K562 (cell line): ENCODE measurements around the gene C16orf95. TPM values are rescaled to one million over a fixed set of nuclear protein-coding genes. Genes with fewer than 3 reads are reported as not detected.

Experiments used
- CHD4 ChIP-seq: fragments of 200-600 bp; sonication (generic); IDR thresholded peaks from 3 replicates; pipeline ENCODE4 v1.6.1; 2012; ENCODE audit warnings: low read depth, mild to moderate bottlenecking, mixed read lengths, low read length, inconsistent platforms; ENCODE audit not compliant: insufficient read depth, insufficient replicate concordance, poor library complexity, severe bottlenecking
- E2F5 ChIP-seq: sonication (generic); formaldehyde crosslinking; IDR thresholded peaks from 2 replicates; pipeline ENCODE4 v1.8.0; 2022; ENCODE audit warnings: mild to moderate bottlenecking, missing genetic modification reagents
- GTF2B ChIP-seq: IDR thresholded peaks from 2 replicates; pipeline ENCODE4 v1.6.1; 2011; ENCODE audit not compliant: insufficient read length; ENCODE audit errors: extremely low read depth
- HNRNPH1 ChIP-seq: fragments of 200-400 bp; formaldehyde crosslinking; optimal IDR thresholded peaks from 2 replicates; pipeline ENCODE3; 2017; ENCODE audit warnings: low read depth, mild to moderate bottlenecking, low read length, moderate library complexity
- KAT8 ChIP-seq: fragments of 450-650 bp; IDR thresholded peaks from 2 replicates; pipeline ENCODE4 v1.6.1; 2016; ENCODE audit warnings: low read depth, mild to moderate bottlenecking
- MAZ ChIP-seq, 2 experiments: fragments of 450-650 bp in 1 of 2; sonication (generic) in 1 of 2; formaldehyde crosslinking; IDR thresholded peaks in 1 of 2; conservative IDR thresholded peaks in 1 of 2; 2 replicates each; pipeline versions ENCODE4 v1.4.0 to v1.5.0; 2020; ENCODE audit warnings: mild to moderate bottlenecking in 1 of 2, missing genetic modification reagents in 1 of 2
- NRF1 ChIP-seq, 2 experiments: fragments of 450-650 bp; IDR thresholded peaks in 1 of 2; conservative IDR thresholded peaks in 1 of 2; 2 replicates each; pipeline ENCODE4 v1.6.1; 2014; ENCODE audit warnings: mild to moderate bottlenecking in 2 of 2
- POLR2B ChIP-seq: fragments of 450-650 bp; IDR thresholded peaks from 2 replicates; pipeline ENCODE4 v1.6.1; 2018; ENCODE audit warnings: low read depth; ENCODE audit not compliant: partially characterized antibody
- POU5F1 ChIP-seq: fragments of 150-350 bp; IDR thresholded peaks from 2 replicates; pipeline ENCODE4 v1.6.1; 2014; ENCODE audit warnings: borderline replicate concordance, low read length, low read depth, mild to moderate bottlenecking; ENCODE audit not compliant: partially characterized antibody
- PREB ChIP-seq: sonication (generic); formaldehyde crosslinking; IDR thresholded peaks from 2 replicates; pipeline ENCODE4 v1.8.1; 2023; ENCODE audit warnings: mild to moderate bottlenecking, missing genetic modification reagents
- RUNX1 ChIP-seq: sonication (generic); IDR thresholded peaks from 2 replicates; pipeline ENCODE4 v1.6.1; 2016; ENCODE audit warnings: antibody characterized with exemption, low read depth
- SPI1 ChIP-seq: IDR thresholded peaks from 2 replicates; pipeline ENCODE4 v1.6.1; 2011; ENCODE audit warnings: low read depth, low read length, control low read depth, borderline replicate concordance
- U2AF1 ChIP-seq: fragments of 200-400 bp; formaldehyde crosslinking; optimal IDR thresholded peaks from 2 replicates; pipeline ENCODE3; 2017; ENCODE audit warnings: mild to moderate bottlenecking, low read depth, low read length, moderate library complexity
- ZBTB2 ChIP-seq: fragments of 450-650 bp; IDR thresholded peaks from 2 replicates; pipeline ENCODE4 v1.6.1; 2016; ENCODE audit warnings: antibody characterized with exemption
- ZKSCAN8 ChIP-seq: fragments of 200-800 bp; sonication (Bioruptor generic); IDR thresholded peaks from 2 replicates; pipeline ENCODE4 v1.6.1; 2016; ENCODE audit warnings: missing genetic modification characterization, missing compliant biosample characterization
- ZMIZ1 ChIP-seq, 2 experiments: fragments of 150-350 bp in 1 of 2; IDR thresholded peaks; 2 replicates each; pipeline ENCODE4 v1.6.1; 2012 to 2016; ENCODE audit warnings: low read depth in 2 of 2, low read length in 2 of 2, mild to moderate bottlenecking in 1 of 2, moderate library complexity in 1 of 2
- ZNF121 ChIP-seq: sonication (generic); formaldehyde crosslinking; conservative IDR thresholded peaks from 2 replicates; pipeline ENCODE4 v1.8.0; 2022; ENCODE audit warnings: missing genetic modification reagents
- ZNF174 ChIP-seq: fragments of 250-450 bp; sonication (Bioruptor Pico); IDR thresholded peaks from 2 replicates; pipeline ENCODE4 v1.4.0; 2020; ENCODE audit warnings: mild to moderate bottlenecking
- ZNF695 ChIP-seq: fragments of 450-650 bp; formaldehyde crosslinking; IDR thresholded peaks from 2 replicates; pipeline ENCODE4 v1.4.0; 2020; ENCODE audit warnings: mild to moderate bottlenecking, moderate library complexity
- polyA plus RNA-seq, 8 experiments: library from polyadenylated mRNA; depleted of rRNA in 4 of 8; stranded (reverse) in 5 of 8; unstranded in 3 of 8; fragments of >200 nt; fragmentation: Nextera tagmentation in 2 of 8; fragmentation: Illumina TruSeq in 1 of 8; extraction: Ambion mirVana in 2 of 8; extraction: Trizol in 1 of 8; gene quantifications; 2 replicates each; pipeline versions ENCODE4 v1.2.1 to v1.2.3, GENCODE V29; 2011 to 2014; ENCODE audit warnings: inconsistent platforms in 1 of 8, missing spikeins in 1 of 8
- total RNA-seq, 7 experiments: library from RNA; depleted of rRNA in 6 of 7; stranded (reverse); fragments of >200 nt in 6 of 7; fragmentation: Illumina TruSeq in 2 of 7; extraction: Trizol in 2 of 7; gene quantifications; 2 replicates each; pipeline versions ENCODE4 v1.2.1 to v1.2.3, GENCODE V29; 2011 to 2021; ENCODE audit warnings: low replicate concordance in 1 of 7

C16orf95 gene
- total and polyA plus RNA-seq, 9 of the 15 experiments (the other 6 are each of a cell fraction or from before 2014, with no cell fraction given), result 6.5 to 20.5 (median 9.4) TPM

- TF ChIP-seq POLR2B (peak; percentile 90), E2F5 (CRISPR knock-in tag) (no peak), PREB (CRISPR knock-in tag) (no peak), KAT8 (no peak), ZNF174 (no peak), RUNX1 (0 out of 2 replicates have a peak, but pooled peaks have one; percentile 51), ZMIZ1 (IDR thresholded peaks at IDR 0.05; ENCODE audit: low read depth in 2 of 2, low read length in 2 of 2) (no peak), ZKSCAN8 (CRISPR knock-in tag) (no peak), U2AF1 (peak; percentile 73), ZBTB2 (0 out of 2 replicates have a peak, but pooled peaks have one; percentile 15), ZNF121 (no peak), SPI1 (no peak), MAZ (CRISPR knock-in tag; conservative IDR thresholded peaks at IDR 0.05 in 1 of 2, IDR thresholded peaks at IDR 0.05 in 1 of 2) (peak in 1 of 2 experiments; percentile 76; a peak in 1 of 4 replicates), NRF1 (conservative IDR thresholded peaks at IDR 0.05 in 1 of 2, IDR thresholded peaks at IDR 0.05 in 1 of 2) (peak; percentile 70 to 77), CHD4 (no peak), ZNF695 (CRISPR knock-in tag) (no peak), POU5F1 (no peak), GTF2B (no peak), HNRNPH1 (no peak)
Observed at GRCh38 chr16:87316923-87317749, at the start of gene C16orf95 (continued).
